Measurements from ENCODE around the gene NR2C1. TPM values are rescaled to one million over a fixed set of nuclear protein-coding genes. Genes with fewer than 3 reads are reported as not detected.

The NR2C1 gene
- total RNA-seq, 2 experiments from 2014 or later: 42.8 to 43.4 TPM

GRCh38 chr12:95066091-95066855 lies 7.1 kb downstream of the NR2C1 start:
- no peak overlapping the region for H3K4me2 ChIP-seq (ENCODE audit: low read length)
- no peak overlapping the region for H2AFZ ChIP-seq (ENCODE audit: low read length)
- no peaks in the 10 kb centered on the region for H3K4me1 ChIP-seq (ENCODE audit: insufficient read depth, low read length, poor library complexity, severe bottlenecking)
- 0 out of 2 replicates have a peak, but pooled peaks cover 4% of the 10 kb centered on the region for H4K20me1 ChIP-seq (ENCODE audit: insufficient read depth, low read length)
- no peak for DNase-seq (ENCODE audit: low spot score)
- H3K36me3 ChIP-seq (ENCODE audit: insufficient read depth, low read length): peaks cover 78% of the 10 kb centered on the region
- ChIA-PET POLR2A (no interaction called here), CTCF (ENCODE audit: unreplicated experiment) (no interaction called here)
- no peak overlapping the region for H3K4me3 ChIP-seq (ENCODE audit: low read depth, low read length, poor library complexity, severe bottlenecking)
- no peak for TF ChIP-seq EZH2phosphoT487 (IDR thresholded peaks at IDR 0.05; ENCODE audit: borderline replicate concordance, low read depth, low read length)
- H3K27ac ChIP-seq (ENCODE audit: low read depth, low read length, poor library complexity, severe bottlenecking): no peak overlapping the region
- no TSS peak for BruUV-seq (replicated peaks)
- no peaks in the 10 kb centered on the region for H3K9me3 ChIP-seq (ENCODE audit: low read length)
- peaks cover 39% of the 10 kb centered on the region for H3K79me2 ChIP-seq (ENCODE audit: insufficient read depth, low read depth, low read length)
- intact Hi-C loops (cut with micrococcal nuclease; ENCODE audit: unreplicated experiment): no loop called here
- no peaks in the 10 kb centered on the region for H3K9me2 ChIP-seq (ENCODE audit: insufficient read depth, low read length)

GRCh38 chr12:95060951-95061350 lies 12.5 kb downstream of the NR2C1 start:
- peaks cover 95% of the 10 kb centered on the region for H3K36me3 ChIP-seq (ENCODE audit: insufficient read depth, low read length)
- H3K27ac ChIP-seq (ENCODE audit: low read depth, low read length, poor library complexity, severe bottlenecking): no peak overlapping the region
- H3K4me1 ChIP-seq (ENCODE audit: insufficient read depth, low read length, poor library complexity, severe bottlenecking): no peaks in the 10 kb centered on the region
- H3K4me2 ChIP-seq (ENCODE audit: low read length): no peak overlapping the region
- POLR2A ChIA-PET: interaction anchor here (1.1 kb wide), 1 partner anchor 33 kb away, joined by 7 read pairs; no protein-coding TSS in a partner anchor
- TF ChIP-seq CTCF (conservative IDR thresholded peaks at IDR 0.05; ENCODE audit: low read length) (no peak), EZH2phosphoT487 (IDR thresholded peaks at IDR 0.05; ENCODE audit: borderline replicate concordance, low read depth, low read length) (no peak)
- intact Hi-C loops (cut with micrococcal nuclease; ENCODE audit: unreplicated experiment): no loop called here
- no peak overlapping the region for H3K4me3 ChIP-seq (ENCODE audit: low read depth, low read length, poor library complexity, severe bottlenecking)
- no peak for DNase-seq (ENCODE audit: low spot score)
- no TSS peak for BruUV-seq (replicated peaks)
- no peak overlapping the region for H2AFZ ChIP-seq (ENCODE audit: low read length)
- no peaks in the 10 kb centered on the region for H3K9me2 ChIP-seq (ENCODE audit: insufficient read depth, low read length)
- CTCF ChIA-PET (ENCODE audit: unreplicated experiment): no interaction called here
- no peaks in the 10 kb centered on the region for H3K79me2 ChIP-seq (ENCODE audit: insufficient read depth, low read depth, low read length)
- H4K20me1 ChIP-seq (ENCODE audit: insufficient read depth, low read length): 0 out of 2 replicates have a peak, but pooled peaks cover 4% of the 10 kb centered on the region
- H3K9me3 ChIP-seq (ENCODE audit: low read length): no peaks in the 10 kb centered on the region

DNA sequence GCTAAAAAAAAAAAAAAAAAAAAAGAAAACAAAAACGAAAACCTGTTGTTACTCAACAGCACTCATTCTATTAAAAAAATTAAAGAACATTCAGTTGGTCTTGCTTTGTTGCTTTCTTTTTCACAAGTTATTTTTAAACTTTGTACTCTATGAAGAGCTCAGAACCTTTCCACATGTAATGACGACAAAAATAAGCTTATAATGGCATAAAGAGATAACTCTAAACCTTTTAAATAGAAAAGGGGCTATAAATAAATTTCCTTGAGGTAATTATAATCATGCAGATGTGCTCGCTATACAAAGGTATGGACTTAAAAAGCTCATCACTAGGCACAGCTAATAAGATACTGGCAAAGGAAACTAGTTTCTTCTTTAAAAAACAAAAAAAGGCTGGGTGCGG lies 13.4 kb downstream of the NR2C1 start:
- CTCF ChIA-PET (ENCODE audit: unreplicated experiment): interaction anchor here (1.0 kb wide), 1 partner anchor 475 kb away, joined by 3 read pairs; no protein-coding TSS in a partner anchor
- H3K36me3 ChIP-seq (ENCODE audit: insufficient read depth, low read length): peaks cover 94% of the 10 kb centered on the region

More for the DNA sequence above, 13.4 kb downstream of the NR2C1 start:
- intact Hi-C loops (cut with micrococcal nuclease; ENCODE audit: unreplicated experiment): no loop called here
- DNase-seq (ENCODE audit: low spot score): no peak
- no peak overlapping the region for H3K27ac ChIP-seq (ENCODE audit: low read depth, low read length, poor library complexity, severe bottlenecking)
- H3K4me1 ChIP-seq (ENCODE audit: insufficient read depth, low read length, poor library complexity, severe bottlenecking): no peaks in the 10 kb centered on the region
- H3K9me3 ChIP-seq (ENCODE audit: low read length): no peaks in the 10 kb centered on the region
- BruUV-seq (replicated peaks): no TSS peak
- H4K20me1 ChIP-seq (ENCODE audit: insufficient read depth, low read length): 0 out of 2 replicates have a peak, but pooled peaks cover 4% of the 10 kb centered on the region
- H3K4me3 ChIP-seq (ENCODE audit: low read depth, low read length, poor library complexity, severe bottlenecking): no peak overlapping the region
- no peaks in the 10 kb centered on the region for H3K79me2 ChIP-seq (ENCODE audit: insufficient read depth, low read depth, low read length)
- no peaks in the 10 kb centered on the region for H3K9me2 ChIP-seq (ENCODE audit: insufficient read depth, low read length)
- POLR2A ChIA-PET: interaction anchor here (0.6 to 1.1 kb wide), 4 partner anchors 13 to 731 kb away, joined by 3 to 7 read pairs (median 6); partner anchors contain the start of gene NR2C1
- TF ChIP-seq CTCF (conservative IDR thresholded peaks at IDR 0.05; ENCODE audit: low read length) (no peak), EZH2phosphoT487 (IDR thresholded peaks at IDR 0.05; ENCODE audit: borderline replicate concordance, low read depth, low read length) (no peak)
- H3K4me2 ChIP-seq (ENCODE audit: low read length): no peak overlapping the region
- H2AFZ ChIP-seq (ENCODE audit: low read length): no peak overlapping the region
